ENCODE data around the gene SPECC1. TPM values are rescaled to one million over a fixed set of nuclear protein-coding genes. Genes with fewer than 3 reads are reported as not detected.

Gene SPECC1
- total and polyA plus RNA-seq, 9 of the 15 experiments (the other 6 are each of a cell fraction or from before 2014, with no cell fraction given), result 2.4 to 19.6 (median 14.7) TPM

DNA sequence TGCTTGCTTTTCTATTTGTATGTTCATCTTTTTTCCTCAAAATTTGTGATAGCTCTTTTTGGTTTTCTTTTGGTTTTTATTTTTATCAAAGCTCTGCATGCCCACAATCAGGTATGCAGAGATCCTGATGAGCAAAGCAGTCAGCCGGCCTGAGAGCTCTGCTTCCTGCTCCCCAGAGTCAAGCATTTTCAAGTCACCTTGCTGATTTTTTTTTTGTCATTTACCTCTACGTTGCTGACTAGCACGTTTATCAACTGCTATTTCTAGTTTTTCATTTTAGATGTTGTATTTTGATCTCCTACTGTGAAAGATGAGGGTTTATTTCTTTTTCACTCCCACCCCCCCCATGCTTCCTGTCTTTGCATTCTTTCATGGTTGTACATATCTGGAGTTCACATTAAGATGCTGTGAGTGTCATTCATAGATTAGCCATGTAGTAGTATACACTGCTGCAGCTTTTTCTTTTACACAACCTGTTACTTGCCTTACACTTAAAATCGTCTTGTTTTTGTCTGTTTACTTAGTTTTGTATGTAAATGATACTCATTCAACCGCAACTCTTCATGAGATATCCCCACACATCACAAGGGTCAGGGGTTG lies 262.0 kb downstream of the SPECC1 start (continued):
- TF ChIP-seq CHD7 (IDR thresholded peaks at IDR 0.05; ENCODE audit: low read depth, low read length), result no peak
- no peak for TF ChIP-seq PML (IDR thresholded peaks at IDR 0.05; ENCODE audit: low read length)
- TF ChIP-seq, protein P1, sequence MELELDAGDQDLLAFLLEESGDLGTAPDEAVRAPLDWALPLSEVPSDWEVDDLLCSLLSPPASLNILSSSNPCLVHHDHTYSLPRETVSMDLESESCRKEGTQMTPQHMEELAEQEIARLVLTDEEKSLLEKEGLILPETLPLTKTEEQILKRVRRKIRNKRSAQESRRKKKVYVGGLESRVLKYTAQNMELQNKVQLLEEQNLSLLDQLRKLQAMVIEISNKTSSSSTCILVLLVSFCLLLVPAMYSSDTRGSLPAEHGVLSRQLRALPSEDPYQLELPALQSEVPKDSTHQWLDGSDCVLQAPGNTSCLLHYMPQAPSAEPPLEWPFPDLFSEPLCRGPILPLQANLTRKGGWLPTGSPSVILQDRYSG (tag; conservative IDR thresholded peaks at IDR 0.05; ENCODE audit: low read depth), result no peak
- no peak for TF ChIP-seq KLF6 (CRISPR knock-in tag; IDR thresholded peaks at IDR 0.05; ENCODE audit: borderline replicate concordance)
- no peak; the same call in 1 of the 2 replicates for TF ChIP-seq NR2C1 (IDR thresholded peaks at IDR 0.05)
- peak; percentile 72 for TF ChIP-seq NR2C1 (tag; IDR thresholded peaks at IDR 0.05)
- no peak for TF ChIP-seq MCM3 (IDR thresholded peaks at IDR 0.05)
- TF ChIP-seq ZNF311 (CRISPR knock-in tag; IDR thresholded peaks at IDR 0.05), result no peak
- peak in 1 of 2 experiments; percentile 38 for TF ChIP-seq AFF1 (IDR thresholded peaks at IDR 0.05; ENCODE audit: low read depth in 1 of 2, partially characterized antibody in 2 of 2)
- TF ChIP-seq ZNF57 (CRISPR knock-in tag; IDR thresholded peaks at IDR 0.05), result no peak
- no peak for TF ChIP-seq BCOR (IDR thresholded peaks at IDR 0.05)
- no peak for TF ChIP-seq XRCC3 (IDR thresholded peaks at IDR 0.05)
